Keratinocyte (primary cell): ENCODE data around the gene BCL2.

Source experiments
- CTCF ChIP-seq, 3 experiments: IDR thresholded peaks in 1 of 3; conservative IDR thresholded peaks in 1 of 3; optimal IDR thresholded peaks in 1 of 3; 2 replicates in 2 of 3; 3 replicates in 1 of 3; pipeline versions ENCODE3 to v1.5.1; 2011; ENCODE audit warnings: low read length in 3 of 3, mild to moderate bottlenecking in 3 of 3, moderate library complexity in 2 of 3, control low read depth in 1 of 3, inconsistent platforms in 1 of 3; ENCODE audit not compliant: insufficient read depth in 2 of 3; ENCODE audit errors: extremely low read depth in 1 of 3
- EZH2 ChIP-seq: IDR thresholded peaks from one replicate; pipeline ENCODE4 v1.6.1; 2012; ENCODE audit warnings: inconsistent platforms, mild to moderate bottlenecking, low read length, moderate library complexity

GRCh38 chr18:63297687-63298399 is 21.7 kb downstream of the BCL2 start:
- no peak for TF ChIP-seq CTCF (optimal IDR thresholded peaks at IDR 0.05 in 1 of 3, IDR thresholded peaks at IDR 0.05 in 1 of 3, conservative IDR thresholded peaks at IDR 0.05 in 1 of 3; ENCODE audit: extremely low read depth in 1 of 3, insufficient read depth in 2 of 3, low read length in 3 of 3)
- TF ChIP-seq EZH2, result no peak
